Measurements from ENCODE around the gene EPHX1.
"Not testable (repeated sequence)": the region's sequence is repeated elsewhere in the genome, so short reads cannot be mapped to it uniquely, and the experiment has no call there.

Gene EPHX1

GRCh38 chr1:225809842-225810578 is at the start of gene EPHX1:
EPHX1 (plus strand) TSS chr1:225810124; CDS start chr1:225828730, 18,606 bp downstream.
- DNase-seq = peak; percentile 96

GRCh38 chr1:225760531-225760930 is 49.4 kb upstream of the EPHX1 start:
- no peak for DNase-seq

DNA sequence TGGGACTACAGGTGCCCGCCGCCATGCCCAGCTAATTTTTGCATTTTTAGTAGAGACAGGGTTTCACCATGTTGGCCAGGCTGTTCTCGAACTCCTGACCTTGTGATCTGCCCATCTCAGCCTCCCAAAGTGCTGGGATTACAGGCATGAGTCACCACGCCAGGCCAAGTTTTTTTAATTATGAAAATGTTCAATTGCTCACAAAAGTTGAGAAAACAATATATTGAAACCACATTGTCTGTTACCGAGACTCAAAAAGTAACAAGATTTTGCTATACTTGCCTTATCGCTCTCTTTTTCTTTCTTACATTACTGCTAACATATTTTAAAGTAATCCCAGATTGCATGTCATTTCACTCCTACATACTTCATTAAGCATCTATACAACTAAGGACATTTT is 48.5 kb upstream of the EPHX1 start:
- not testable (repeated sequence) for DNase-seq

DNA sequence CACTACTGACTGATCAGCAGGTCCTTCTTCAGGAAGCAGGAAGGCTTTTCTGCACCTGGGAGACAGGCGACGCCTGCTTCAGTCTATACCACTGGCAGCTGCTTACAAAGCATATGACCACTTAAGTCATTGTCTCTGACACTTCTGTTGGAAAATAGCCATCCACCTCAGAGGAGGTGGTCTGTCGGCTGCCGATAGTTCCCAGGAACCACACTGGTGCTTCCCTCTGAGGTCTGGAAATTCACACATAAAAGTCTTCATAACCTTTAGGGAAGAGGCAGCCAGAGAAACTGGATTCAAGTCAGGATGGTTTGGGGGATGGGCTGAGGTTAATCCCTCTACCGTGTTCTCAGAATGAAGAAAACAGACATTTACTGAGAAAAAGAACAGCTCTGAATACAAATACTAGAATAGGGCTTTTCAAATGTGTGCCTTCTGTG is 47.9 kb upstream of the EPHX1 start:
- peak; percentile 61 for DNase-seq

DNA sequence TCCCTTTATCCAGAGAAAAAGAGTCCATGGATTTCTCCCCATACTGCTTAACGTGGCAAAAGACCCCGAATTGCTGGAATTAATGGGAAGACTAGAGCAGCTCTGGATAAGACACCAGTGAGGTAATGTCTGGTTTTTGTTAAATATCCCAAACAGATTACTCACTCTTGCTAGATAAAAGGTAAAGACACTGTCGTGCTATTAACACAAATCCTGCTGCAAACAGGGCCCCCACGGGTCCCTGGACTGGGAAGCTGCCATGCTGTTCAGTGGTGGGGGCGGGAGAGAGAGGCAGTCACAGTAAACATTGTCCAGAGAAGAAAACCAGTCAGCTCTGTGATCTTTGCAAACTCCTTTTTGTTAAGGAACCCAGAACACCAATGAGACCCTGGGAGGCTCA is 47.5 kb upstream of the EPHX1 start:
- no peak for DNase-seq

GRCh38 chr1:225763716-225764548 is 46.0 kb upstream of the EPHX1 start:
- peak; percentile 72 for DNase-seq

GRCh38 chr1:225765982-225766674 is 43.8 kb upstream of the EPHX1 start:
- no peak for DNase-seq

DNA sequence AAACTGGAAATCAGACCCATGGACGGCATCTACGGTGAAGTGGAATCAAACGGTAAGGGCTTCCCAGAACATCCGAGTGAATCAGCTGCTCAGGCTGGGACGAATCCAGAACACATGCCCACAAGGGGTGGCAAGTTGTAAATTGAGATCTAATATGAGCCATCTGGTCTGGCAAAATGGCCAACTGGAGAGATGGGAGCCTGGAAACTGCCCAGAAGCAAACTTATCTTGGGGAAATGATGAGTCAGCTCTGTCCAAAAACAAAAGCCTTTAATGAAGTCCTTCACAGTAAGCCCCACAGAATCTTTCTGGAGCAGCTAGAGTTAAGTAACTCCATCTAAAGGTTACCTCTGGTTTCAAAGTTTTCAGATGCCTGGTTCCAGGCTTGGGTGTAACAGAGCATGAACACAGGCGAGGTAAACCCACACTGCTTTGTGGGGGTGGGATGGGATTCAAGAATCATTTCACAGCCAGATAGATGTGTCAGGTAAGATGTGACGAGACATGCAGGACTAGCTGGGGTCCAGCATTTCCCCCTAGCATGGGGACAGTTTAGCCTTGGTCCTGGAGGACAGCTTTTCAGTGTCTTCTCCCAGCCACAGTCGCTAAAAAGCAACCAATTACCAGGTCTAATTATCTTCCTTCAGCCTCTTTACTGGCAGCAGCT is 42.8 kb upstream of the EPHX1 start:
- no peak for DNase-seq

DNA sequence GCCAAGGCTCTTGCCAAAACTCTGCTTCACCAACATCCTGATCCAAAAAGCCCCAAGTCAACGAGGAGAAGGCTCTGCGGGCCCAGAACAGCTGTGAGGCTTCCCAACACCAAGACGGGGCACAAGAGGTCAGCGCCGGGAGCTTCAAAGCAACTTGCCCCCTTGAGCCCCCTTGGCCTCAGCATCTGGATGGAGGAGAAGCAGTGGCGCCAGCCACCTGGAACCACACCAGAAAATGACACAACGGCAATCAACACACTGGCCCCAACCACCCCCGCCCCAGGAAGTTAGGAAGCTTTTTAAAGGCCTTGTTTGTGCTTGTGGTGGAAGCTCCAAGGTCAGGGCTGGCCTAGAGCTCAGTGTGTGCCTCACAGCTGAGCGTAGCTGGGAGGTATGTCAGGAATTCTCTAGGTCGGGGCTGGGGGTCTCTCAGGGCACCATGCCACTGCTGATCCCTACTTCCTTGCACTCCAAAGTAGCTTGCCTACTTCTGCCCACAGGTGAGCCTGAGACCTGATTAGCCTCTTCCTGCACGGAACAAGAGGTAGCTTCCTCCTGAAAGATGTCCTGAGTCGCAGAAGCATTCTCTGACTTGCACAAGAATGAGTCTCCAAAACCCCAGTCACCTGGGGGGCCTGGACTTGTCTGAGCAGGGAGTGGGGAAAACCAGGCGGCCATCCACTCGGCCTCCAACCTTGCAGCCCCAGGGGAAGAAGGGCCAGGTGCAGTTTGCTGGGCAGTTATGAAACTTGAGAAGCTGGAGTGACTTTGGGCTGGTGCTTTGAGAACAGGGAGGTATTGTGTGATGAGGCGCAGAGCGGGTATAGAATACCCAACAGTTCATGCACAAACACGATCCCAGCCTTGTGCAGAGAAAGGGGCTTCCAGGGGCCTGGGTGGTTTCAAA is 42.0 kb upstream of the EPHX1 start:
- peak; percentile 54 for DNase-seq

- peak; percentile 98 for DNase-seq
Measured at GRCh38 chr1:225768662-225769426, 41.1 kb upstream of the EPHX1 start.

DNA sequence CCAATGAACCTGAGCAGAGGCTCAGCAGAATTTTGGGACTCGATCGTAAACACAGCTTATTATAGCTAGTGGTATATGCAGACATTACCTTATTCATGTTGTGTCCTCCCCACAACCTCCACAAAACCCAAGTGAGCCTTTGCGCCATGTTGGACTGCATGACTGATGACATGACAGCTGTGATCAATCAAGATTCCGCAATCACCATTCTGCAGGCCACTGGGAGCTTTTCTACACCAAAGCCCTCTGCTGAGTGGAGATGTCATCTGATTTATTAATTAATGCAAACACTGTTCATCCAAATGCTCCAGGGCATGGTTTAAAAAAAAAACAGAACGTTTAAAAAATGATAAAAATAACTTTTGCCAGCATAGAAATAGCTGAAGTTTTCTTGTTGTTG is 40.2 kb upstream of the EPHX1 start:
- peak; percentile 74 for DNase-seq

DNA sequence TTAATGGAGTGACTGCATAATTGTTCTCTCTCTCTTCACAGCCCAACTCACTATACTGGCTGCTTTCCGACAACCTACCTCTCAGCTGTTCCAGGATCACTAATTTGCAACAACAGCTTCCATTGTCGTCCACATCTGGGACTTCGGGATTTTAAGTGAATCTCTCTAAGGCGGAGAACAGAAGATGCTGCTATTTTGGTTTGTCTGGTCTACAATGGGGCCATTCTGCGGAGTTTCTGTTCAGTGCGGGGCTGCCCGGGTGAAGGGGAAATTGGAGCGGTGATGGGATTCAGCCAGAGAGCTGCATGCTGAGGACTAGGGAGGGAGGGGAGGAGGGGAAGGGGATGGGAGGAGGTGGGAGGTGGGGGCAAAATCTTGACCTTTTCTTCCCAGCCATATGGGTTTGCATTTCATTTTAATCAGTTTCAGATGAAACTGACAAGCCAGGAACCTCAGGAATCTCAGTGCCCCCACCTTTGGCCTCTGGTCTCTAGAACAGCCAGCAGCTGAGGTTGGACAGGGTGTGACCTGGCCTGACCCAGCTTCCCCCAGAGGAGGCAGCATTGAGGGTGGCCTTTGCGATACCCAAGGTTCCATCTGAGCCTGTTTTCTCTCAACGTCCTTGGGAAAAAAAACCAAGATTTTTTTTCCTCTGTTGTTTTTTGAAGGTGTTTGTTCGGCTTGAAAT is 39.2 kb upstream of the EPHX1 start:
- DNase-seq = no peak

- DNase-seq = peak; percentile 81
Measured at GRCh38 chr1:225771661-225772322, 38.1 kb upstream of the EPHX1 start.

- DNase-seq = peak; percentile 98
Measured at GRCh38 chr1:225772323-225772768, 37.6 kb upstream of the EPHX1 start.

- peak; percentile 67 for DNase-seq
Measured at GRCh38 chr1:225772848-225773247, 37.1 kb upstream of the EPHX1 start.

GRCh38 chr1:225774281-225775147 is 35.4 kb upstream of the EPHX1 start:
- no peak for DNase-seq

DNA sequence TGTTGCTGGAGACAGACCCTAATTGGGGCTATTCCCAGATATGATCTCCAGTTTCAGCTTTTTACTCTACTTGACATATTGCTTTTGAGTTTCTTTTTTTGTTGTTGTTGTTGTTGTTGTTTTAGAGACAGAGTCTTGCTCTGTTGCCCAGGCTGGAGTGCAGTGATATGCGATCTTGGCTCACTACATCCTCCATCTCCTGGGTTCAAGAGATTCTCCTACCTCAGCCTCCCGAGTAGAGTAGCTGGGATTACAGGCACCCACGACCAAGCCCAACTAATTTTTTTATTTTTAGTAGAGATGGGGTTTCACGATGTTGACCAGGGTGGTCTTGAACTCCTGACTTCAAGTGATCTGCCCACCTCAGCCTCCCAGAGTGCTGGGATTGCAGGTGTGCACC is 33.6 kb upstream of the EPHX1 start:
- no peak for DNase-seq

GRCh38 chr1:225777058-225777582 is 32.8 kb upstream of the EPHX1 start:
- DNase-seq = no peak

Measured in NCI-H82 (cell line).